ENCODE data around the gene BAG2.

DNA sequence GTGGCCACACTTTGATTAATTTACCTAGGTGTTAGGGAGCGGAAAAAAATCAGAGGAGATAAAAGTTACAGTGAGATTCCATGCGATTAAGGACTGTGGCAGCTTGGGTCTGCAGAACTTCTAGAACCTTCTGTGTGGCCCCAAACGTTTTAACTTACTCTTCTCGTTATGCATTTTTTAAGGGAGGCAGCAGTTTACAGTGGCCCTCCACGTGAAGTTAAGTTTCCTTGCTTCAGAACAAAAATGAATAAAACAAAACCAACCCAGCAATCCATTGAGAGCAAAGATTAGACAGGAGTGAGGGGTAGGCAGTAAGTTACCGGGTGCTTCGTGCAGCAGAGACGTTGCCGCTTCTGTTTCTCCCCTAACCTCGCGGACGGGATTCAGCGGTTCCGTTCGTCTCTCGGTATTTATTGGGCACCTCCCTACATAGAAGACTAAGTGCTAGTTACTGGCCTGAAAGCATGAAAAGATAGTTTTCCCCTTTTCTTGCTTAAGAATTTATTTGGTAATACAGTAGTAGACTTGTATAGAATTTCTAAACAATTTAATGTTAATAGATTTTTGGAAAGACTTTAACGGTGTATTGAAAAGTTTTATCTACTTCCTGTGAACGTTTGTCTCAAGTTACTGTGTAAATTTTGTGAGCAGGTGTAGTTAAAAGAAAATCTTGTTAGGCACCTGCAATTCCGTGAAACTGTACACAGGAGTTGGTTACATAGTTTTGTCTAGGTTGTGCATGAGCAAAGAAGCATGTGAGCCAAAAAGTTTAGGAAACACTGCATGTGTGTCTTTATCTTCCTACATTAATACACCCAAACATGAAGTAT, 1.1 kb downstream of the BAG2 start:
- TF ChIP-seq, protein P1, sequence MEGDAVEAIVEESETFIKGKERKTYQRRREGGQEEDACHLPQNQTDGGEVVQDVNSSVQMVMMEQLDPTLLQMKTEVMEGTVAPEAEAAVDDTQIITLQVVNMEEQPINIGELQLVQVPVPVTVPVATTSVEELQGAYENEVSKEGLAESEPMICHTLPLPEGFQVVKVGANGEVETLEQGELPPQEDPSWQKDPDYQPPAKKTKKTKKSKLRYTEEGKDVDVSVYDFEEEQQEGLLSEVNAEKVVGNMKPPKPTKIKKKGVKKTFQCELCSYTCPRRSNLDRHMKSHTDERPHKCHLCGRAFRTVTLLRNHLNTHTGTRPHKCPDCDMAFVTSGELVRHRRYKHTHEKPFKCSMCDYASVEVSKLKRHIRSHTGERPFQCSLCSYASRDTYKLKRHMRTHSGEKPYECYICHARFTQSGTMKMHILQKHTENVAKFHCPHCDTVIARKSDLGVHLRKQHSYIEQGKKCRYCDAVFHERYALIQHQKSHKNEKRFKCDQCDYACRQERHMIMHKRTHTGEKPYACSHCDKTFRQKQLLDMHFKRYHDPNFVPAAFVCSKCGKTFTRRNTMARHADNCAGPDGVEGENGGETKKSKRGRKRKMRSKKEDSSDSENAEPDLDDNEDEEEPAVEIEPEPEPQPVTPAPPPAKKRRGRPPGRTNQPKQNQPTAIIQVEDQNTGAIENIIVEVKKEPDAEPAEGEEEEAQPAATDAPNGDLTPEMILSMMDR (IDR thresholded peaks at IDR 0.05 in 4 of 5, conservative IDR thresholded peaks at IDR 0.05 in 1 of 5) = no peak
- no peak for TF ChIP-seq POLR2A (IDR thresholded peaks at IDR 0.05)
